Measurements from ENCODE around the gene OR52H1. TPM values are rescaled to one million over a fixed set of nuclear protein-coding genes. Genes with fewer than 3 reads are reported as not detected.

Gene OR52H1
- total RNA-seq, 1 donor from 2014 or later: not detected

- no peaks in the 10 kb centered on the region for H3K27me3 ChIP-seq (ENCODE audit: control insufficient read depth, insufficient read depth, low read length)
- FAIRE-seq (no peak), DNase-seq (ENCODE audit: low read depth) (no peak)
- H3K36me3 ChIP-seq (ENCODE audit: control insufficient read depth, insufficient read depth, low read length): no peaks in the 10 kb centered on the region
- H3K4me3 ChIP-seq (ENCODE audit: low read depth, low read length): no peak overlapping the region
- TF ChIP-seq, protein P1, sequence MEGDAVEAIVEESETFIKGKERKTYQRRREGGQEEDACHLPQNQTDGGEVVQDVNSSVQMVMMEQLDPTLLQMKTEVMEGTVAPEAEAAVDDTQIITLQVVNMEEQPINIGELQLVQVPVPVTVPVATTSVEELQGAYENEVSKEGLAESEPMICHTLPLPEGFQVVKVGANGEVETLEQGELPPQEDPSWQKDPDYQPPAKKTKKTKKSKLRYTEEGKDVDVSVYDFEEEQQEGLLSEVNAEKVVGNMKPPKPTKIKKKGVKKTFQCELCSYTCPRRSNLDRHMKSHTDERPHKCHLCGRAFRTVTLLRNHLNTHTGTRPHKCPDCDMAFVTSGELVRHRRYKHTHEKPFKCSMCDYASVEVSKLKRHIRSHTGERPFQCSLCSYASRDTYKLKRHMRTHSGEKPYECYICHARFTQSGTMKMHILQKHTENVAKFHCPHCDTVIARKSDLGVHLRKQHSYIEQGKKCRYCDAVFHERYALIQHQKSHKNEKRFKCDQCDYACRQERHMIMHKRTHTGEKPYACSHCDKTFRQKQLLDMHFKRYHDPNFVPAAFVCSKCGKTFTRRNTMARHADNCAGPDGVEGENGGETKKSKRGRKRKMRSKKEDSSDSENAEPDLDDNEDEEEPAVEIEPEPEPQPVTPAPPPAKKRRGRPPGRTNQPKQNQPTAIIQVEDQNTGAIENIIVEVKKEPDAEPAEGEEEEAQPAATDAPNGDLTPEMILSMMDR (IDR thresholded peaks at IDR 0.05; ENCODE audit: insufficient read depth, low read length, severe bottlenecking): no peak
Observed at GRCh38 chr11:5547982-5548381, 358 bp downstream of the OR52H1 start.

DNA sequence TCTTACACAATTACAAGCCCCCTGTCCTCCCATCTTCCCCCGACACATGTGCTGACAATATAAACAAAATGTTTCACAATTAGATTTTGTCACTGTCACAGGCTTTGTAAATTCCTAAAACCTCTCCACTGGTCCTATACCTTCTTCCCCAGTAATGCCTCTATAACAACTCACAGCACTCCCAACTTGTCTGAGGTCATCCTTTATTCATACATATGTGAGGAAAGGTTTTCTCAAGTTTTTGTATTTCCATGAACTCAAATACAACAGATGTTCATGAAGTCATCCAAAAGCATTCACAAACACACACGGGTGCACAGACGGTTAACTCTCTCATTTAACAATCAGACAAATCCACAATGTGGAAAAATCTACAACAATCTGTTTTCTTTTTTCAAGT is 1.9 kb downstream of the OR52H1 start:
- DNase-seq (ENCODE audit: low read depth): no peak
- no peaks in the 10 kb centered on the region for H3K36me3 ChIP-seq (ENCODE audit: control insufficient read depth, insufficient read depth, low read length)
- H3K27me3 ChIP-seq (ENCODE audit: control insufficient read depth, insufficient read depth, low read length): no peaks in the 10 kb centered on the region
- TF ChIP-seq, protein P1 (IDR thresholded peaks at IDR 0.05; ENCODE audit: insufficient read depth, low read length, severe bottlenecking): no peak
- no peak for FAIRE-seq
- H3K4me3 ChIP-seq (ENCODE audit: low read depth, low read length): no peak overlapping the region

DNA sequence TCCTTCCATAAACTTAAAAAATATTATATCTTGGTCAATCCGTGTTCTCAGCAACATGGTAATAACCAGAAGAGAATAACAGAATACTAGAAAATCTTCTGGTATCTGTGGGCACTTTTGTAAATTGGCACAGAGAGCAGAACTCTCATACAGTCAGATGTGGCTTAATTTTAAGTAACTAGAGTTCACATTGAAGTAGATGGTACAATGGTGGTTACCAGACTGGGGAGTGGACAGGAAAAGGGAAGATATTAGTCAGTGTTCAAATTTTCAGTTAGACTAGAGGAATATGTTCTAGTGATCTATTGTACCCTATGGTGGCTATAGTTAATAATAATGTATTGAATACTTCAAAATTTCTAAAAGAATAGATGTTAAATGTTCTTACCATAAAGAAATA is 6.9 kb downstream of the OR52H1 start:
- H3K36me3 ChIP-seq (ENCODE audit: control insufficient read depth, insufficient read depth, low read length): no peaks in the 10 kb centered on the region
- FAIRE-seq (no peak), DNase-seq (ENCODE audit: low read depth) (no peak)
- TF ChIP-seq, protein P1 (IDR thresholded peaks at IDR 0.05; ENCODE audit: insufficient read depth, low read length, severe bottlenecking): no peak
- no peaks in the 10 kb centered on the region for H3K27me3 ChIP-seq (ENCODE audit: control insufficient read depth, insufficient read depth, low read length)
- no peak overlapping the region for H3K4me3 ChIP-seq (ENCODE audit: low read depth, low read length)

DNA sequence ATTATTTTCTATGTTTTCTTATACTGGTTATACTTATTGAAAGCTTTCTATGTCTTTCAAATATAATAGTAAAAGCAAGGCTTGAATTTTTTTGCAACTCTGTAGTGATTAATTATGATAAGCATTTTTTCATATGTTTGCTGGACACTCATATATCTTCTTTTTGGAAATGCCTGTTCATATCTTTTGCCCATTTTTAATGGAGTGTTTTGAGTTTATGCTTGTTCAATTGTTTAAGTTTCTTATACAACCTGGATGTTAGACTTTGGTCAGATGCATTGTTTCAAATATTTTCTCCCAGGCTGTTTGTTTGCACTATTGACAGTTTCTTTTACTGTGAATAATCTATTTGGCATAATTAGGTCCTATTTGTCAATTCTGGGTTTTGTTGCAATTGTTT is 11.9 kb downstream of the OR52H1 start:
- Histone ChIP-seq H3K4me3 (ENCODE audit: low read depth, low read length) (no peak overlapping the region), H3K36me3 (ENCODE audit: control insufficient read depth, insufficient read depth, low read length) (no peaks in the 10 kb centered on the region), H3K27me3 (ENCODE audit: control insufficient read depth, insufficient read depth, low read length) (no peaks in the 10 kb centered on the region)
- DNase-seq (ENCODE audit: low read depth): no peak
- FAIRE-seq: no peak
- TF ChIP-seq, protein P1 (IDR thresholded peaks at IDR 0.05; ENCODE audit: insufficient read depth, low read length, severe bottlenecking): no peak

GRCh38 chr11:5534046-5534445 is 14.3 kb downstream of the OR52H1 start:
- TF ChIP-seq, protein P1 (IDR thresholded peaks at IDR 0.05; ENCODE audit: insufficient read depth, low read length, severe bottlenecking): no peak
- Histone ChIP-seq H3K27me3 (ENCODE audit: control insufficient read depth, insufficient read depth, low read length) (no peaks in the 10 kb centered on the region), H3K36me3 (ENCODE audit: control insufficient read depth, insufficient read depth, low read length) (no peaks in the 10 kb centered on the region), H3K4me3 (ENCODE audit: low read depth, low read length) (no peak overlapping the region)
- FAIRE-seq (no peak), DNase-seq (ENCODE audit: low read depth) (no peak)

- Histone ChIP-seq H3K36me3 (ENCODE audit: control insufficient read depth, insufficient read depth, low read length) (no peaks in the 10 kb centered on the region), H3K27me3 (ENCODE audit: control insufficient read depth, insufficient read depth, low read length) (no peaks in the 10 kb centered on the region), H3K4me3 (ENCODE audit: low read depth, low read length) (no peak overlapping the region)
- FAIRE-seq: no peak
- TF ChIP-seq, protein P1 (IDR thresholded peaks at IDR 0.05; ENCODE audit: insufficient read depth, low read length, severe bottlenecking): no peak
- DNase-seq (ENCODE audit: low read depth): no peak
Observed at GRCh38 chr11:5531053-5531831, 17.1 kb downstream of the OR52H1 start.
